ENCODE measurements around the gene FHOD3. TPM values are rescaled to one million over a fixed set of nuclear protein-coding genes. Genes with fewer than 3 reads are reported as not detected.
A peak's percentile ranks its signal among the peaks of the same experiment; 100 is the strongest.

Gene FHOD3
- total RNA-seq, 2 donors from 2014 or later = 66.0 to 114 TPM

DNA sequence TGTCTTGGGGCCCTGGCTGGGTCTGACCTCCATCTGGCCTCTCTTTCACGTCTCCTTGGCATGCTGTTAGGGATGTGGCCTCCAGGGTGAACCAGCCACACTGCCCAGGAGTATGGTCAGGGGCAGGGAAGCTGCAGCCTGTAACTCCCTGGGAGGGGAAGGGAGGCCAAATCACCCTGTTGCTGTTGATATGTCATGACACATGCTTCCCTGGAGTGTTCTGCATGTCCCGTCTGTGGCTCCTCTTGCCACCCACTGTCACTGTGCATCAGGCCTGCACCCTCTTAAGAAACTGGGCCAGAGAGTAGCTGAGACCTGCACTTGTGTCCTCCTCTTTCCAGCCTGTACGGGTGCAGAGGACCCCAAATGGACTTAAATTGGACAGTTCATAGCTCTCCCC lies 221.3 kb downstream of the FHOD3 start:
- no peak overlapping the region for H3K4me3 ChIP-seq
- H3K4me1 ChIP-seq = peaks cover 0 to 16% of the 10 kb centered on the region in 2 donors
- H3K36me3 ChIP-seq = no peaks in the 10 kb centered on the region
- no peaks in the 10 kb centered on the region for H3K27me3 ChIP-seq
- DNase-seq (ENCODE audit: low spot score) = no peak
- H3K27ac ChIP-seq = peak overlapping the region; percentile 41 to 62
- H3K9me3 ChIP-seq = no peaks in the 10 kb centered on the region
- TF ChIP-seq, protein P1, sequence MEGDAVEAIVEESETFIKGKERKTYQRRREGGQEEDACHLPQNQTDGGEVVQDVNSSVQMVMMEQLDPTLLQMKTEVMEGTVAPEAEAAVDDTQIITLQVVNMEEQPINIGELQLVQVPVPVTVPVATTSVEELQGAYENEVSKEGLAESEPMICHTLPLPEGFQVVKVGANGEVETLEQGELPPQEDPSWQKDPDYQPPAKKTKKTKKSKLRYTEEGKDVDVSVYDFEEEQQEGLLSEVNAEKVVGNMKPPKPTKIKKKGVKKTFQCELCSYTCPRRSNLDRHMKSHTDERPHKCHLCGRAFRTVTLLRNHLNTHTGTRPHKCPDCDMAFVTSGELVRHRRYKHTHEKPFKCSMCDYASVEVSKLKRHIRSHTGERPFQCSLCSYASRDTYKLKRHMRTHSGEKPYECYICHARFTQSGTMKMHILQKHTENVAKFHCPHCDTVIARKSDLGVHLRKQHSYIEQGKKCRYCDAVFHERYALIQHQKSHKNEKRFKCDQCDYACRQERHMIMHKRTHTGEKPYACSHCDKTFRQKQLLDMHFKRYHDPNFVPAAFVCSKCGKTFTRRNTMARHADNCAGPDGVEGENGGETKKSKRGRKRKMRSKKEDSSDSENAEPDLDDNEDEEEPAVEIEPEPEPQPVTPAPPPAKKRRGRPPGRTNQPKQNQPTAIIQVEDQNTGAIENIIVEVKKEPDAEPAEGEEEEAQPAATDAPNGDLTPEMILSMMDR (IDR thresholded peaks at IDR 0.05) = no peak

DNA sequence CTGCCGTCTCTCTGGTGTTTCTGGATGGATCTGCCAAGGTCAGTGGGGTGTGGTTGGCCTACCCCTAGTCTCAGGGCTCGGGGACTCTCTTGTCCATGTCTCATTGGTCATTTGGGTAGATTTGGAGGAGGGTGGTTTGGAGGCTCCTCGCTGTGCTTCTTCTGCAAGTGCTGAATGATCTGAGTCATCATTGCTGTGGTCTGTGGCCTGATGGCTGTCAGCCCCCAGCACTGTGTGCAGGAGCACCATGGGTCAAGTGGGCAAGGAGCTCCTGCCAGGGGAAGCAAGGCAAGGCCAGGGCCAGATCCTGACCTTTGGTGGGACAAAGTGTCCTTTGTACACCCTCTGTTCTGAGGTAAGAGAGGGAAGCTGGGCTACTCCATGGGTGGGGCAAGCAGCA lies 221.8 kb downstream of the FHOD3 start:
- Histone ChIP-seq H3K27ac (peak overlapping the region; percentile 41 to 62), H3K27me3 (no peaks in the 10 kb centered on the region), H3K9me3 (no peaks in the 10 kb centered on the region), H3K4me1 (peaks cover 0 to 16% of the 10 kb centered on the region in 2 donors), H3K36me3 (no peaks in the 10 kb centered on the region), H3K4me3 (no peak overlapping the region)
- DNase-seq (ENCODE audit: low spot score) = no peak
- TF ChIP-seq, protein P1 (IDR thresholded peaks at IDR 0.05) = no peak

DNA sequence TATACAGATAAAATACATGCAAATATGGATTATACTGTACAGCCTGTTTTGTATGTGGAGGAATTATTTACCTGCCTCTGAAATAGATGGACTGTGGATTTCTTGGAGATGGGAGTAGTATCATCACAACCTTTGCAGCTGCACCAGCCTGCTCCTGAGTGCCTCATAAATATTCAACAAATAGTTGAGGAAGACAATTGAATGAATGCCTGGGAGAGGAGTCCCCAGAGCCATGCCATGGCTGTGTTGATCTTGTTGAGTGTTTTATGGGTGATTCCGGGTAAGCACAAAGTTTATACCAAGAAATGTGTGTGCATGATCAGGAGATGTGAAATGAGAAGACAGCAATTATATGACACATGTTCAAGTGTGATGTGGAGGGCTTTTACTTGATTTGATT lies 225.0 kb downstream of the FHOD3 start:
- H3K4me3 ChIP-seq = no peak overlapping the region
- no peaks in the 10 kb centered on the region for H3K9me3 ChIP-seq
- H3K4me1 ChIP-seq = peaks cover 0 to 16% of the 10 kb centered on the region in 2 donors
- no peaks in the 10 kb centered on the region for H3K27me3 ChIP-seq
- TF ChIP-seq, protein P1 (IDR thresholded peaks at IDR 0.05) = no peak
- H3K36me3 ChIP-seq = no peaks in the 10 kb centered on the region
- no peak for DNase-seq (ENCODE audit: low spot score)
- no peak overlapping the region for H3K27ac ChIP-seq

DNA sequence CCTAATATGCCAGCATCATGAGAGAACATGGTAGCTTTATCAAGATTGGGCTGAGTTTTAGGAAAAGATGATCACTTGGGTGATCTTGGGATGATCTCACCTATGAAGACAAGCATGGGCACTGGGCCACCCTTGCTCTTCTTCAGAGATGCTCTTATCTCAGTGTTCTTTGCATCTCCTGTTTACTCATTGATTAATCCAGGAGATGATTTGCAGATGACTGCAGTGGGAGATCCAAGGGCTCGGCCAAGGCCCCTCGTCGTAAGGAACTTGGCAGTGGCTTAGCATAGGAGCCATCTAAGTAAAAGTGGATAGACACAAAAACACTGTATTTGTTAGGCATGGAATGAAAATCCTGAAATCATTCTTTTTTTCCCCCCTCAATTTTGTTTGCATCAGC lies 228.4 kb downstream of the FHOD3 start:
- DNase-seq (ENCODE audit: low spot score) = no peak
- Histone ChIP-seq H3K27me3 (no peaks in the 10 kb centered on the region), H3K4me3 (no peak overlapping the region), H3K27ac (no peak overlapping the region), H3K9me3 (no peaks in the 10 kb centered on the region), H3K4me1 (peaks cover 0 to 5% of the 10 kb centered on the region in 2 donors), H3K36me3 (no peaks in the 10 kb centered on the region)
- TF ChIP-seq, protein P1 (IDR thresholded peaks at IDR 0.05) = no peak

DNA sequence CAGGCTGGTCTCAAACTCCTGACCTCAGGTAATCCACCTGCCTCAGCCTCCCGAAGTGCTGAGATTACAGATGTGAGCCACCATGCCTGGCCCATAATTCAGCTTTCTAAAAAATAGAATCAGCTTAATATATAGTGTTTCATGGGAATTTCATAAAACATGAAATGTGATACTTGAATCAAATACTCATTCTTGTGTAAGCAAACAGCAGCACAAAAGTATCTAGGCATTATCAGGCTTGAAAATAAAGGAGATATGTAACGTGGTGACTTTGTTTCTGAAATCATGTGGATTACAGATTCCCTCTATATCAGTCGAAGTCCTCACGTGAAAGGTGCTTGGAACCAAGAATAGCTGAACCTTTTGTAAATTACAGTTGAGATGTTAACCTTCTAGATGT lies 229.1 kb downstream of the FHOD3 start:
- Histone ChIP-seq H3K27ac (no peak overlapping the region), H3K36me3 (no peaks in the 10 kb centered on the region), H3K9me3 (no peaks in the 10 kb centered on the region), H3K27me3 (no peaks in the 10 kb centered on the region), H3K4me3 (no peak overlapping the region), H3K4me1 (peaks cover 0 to 5% of the 10 kb centered on the region in 2 donors)
- DNase-seq (ENCODE audit: low spot score) = no peak
- TF ChIP-seq, protein P1 (IDR thresholded peaks at IDR 0.05) = no peak

DNA sequence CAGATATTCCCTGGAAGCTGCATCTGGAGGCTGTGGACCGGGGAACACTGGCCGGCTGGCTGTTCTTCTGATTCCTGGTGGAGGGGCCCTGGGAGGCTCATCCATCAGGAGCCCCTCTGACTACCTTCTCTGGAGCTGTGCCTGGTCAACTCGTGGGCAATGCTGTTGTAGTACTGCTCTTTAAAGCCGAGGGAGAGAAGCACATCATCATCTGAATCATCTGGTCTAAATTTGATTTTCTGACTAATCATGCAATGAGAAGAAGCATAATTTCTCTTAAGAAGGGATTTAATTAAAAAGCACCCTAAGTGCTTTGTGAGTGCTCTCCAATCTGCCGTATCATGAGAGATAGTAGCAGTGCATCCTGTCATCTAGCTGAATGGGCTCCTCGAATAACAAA lies 229.5 kb downstream of the FHOD3 start:
- Histone ChIP-seq H3K27ac (no peak overlapping the region), H3K9me3 (no peaks in the 10 kb centered on the region), H3K4me1 (peaks cover 0 to 5% of the 10 kb centered on the region in 2 donors), H3K4me3 (no peak overlapping the region), H3K36me3 (no peaks in the 10 kb centered on the region), H3K27me3 (no peaks in the 10 kb centered on the region)
- DNase-seq (ENCODE audit: low spot score) = no peak
- TF ChIP-seq, protein P1 (IDR thresholded peaks at IDR 0.05) = no peak

All from right atrium auricular region (tissue), 2 donors.